Measurements from ENCODE around the gene ZNF71.
"Not testable (repeated sequence)": the region's sequence is repeated elsewhere in the genome, so short reads cannot be mapped to it uniquely, and the experiment has no call there.

ZNF71 gene

GRCh38 chr19:56670401-56670960 is 75.4 kb downstream of the ZNF71 start:
- TF ChIP-seq CTCF (IDR thresholded peaks at IDR 0.05; ENCODE audit: insufficient read depth, low read length) (no peak), SPI1 (IDR thresholded peaks at IDR 0.05; ENCODE audit: borderline replicate concordance, low read depth) (no peak), POLR2AphosphoS5 (IDR thresholded peaks at IDR 0.05; ENCODE audit: low read depth) (no peak), REST (IDR thresholded peaks at IDR 0.05; ENCODE audit: insufficient replicate concordance, low read depth) (no peak), GABPA (IDR thresholded peaks at IDR 0.05; ENCODE audit: low read depth) (no peak)
- no peak overlapping the region for H3K4me3 ChIP-seq (replicated peaks; ENCODE audit: insufficient read depth, low read length)
- no peaks in the 10 kb centered on the region for H3K27me3 ChIP-seq (ENCODE audit: insufficient read depth, poor library complexity, severe bottlenecking)
- DNase-seq (ENCODE audit: low read depth in 1 of 2, low spot score in 1 of 2): no peak
- H3K27ac ChIP-seq (replicated peaks): no peak overlapping the region

DNA sequence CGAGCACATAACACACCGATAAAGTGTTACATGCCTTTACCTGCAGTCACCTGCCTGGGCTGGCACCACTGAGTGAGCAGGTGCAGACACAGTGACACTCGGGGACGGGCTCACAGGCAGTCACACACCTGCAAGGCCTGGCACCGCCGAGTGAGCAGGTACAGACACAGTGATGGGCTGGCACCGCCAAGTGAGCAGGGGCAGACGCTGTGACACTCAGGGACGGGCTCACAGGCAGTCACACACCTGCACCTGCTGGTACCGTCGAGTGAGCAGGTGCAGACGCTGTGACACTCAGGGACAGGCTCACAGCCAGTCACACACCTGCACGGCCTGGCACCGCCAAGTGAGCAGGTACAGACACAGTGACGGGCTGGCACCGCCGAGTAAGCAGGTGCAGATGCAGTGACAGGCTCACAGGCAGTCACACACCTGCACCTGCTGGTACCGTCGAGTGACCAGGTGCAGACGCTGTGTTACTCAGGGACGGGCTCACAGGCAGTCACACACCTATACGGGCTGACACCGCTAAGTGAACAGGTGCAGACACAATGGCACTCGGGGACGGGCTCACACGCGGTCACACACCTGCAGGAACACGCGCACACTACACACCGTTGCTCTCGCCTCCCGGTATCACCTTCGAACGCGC is 76.0 kb downstream of the ZNF71 start:
- H3K4me3 ChIP-seq (replicated peaks; ENCODE audit: insufficient read depth, low read length): peak overlapping the region; percentile 1; the same call in 1 of the 2 replicates
- H3K27ac ChIP-seq (replicated peaks): peak overlapping the region; percentile 66
- TF ChIP-seq POLR2AphosphoS5 (IDR thresholded peaks at IDR 0.05; ENCODE audit: low read depth) (no peak), SPI1 (IDR thresholded peaks at IDR 0.05; ENCODE audit: borderline replicate concordance, low read depth) (no peak), CTCF (IDR thresholded peaks at IDR 0.05; ENCODE audit: insufficient read depth, low read length) (no peak), REST (IDR thresholded peaks at IDR 0.05; ENCODE audit: insufficient replicate concordance, low read depth) (no peak), GABPA (IDR thresholded peaks at IDR 0.05; ENCODE audit: low read depth) (no peak)
- DNase-seq (ENCODE audit: low read depth in 1 of 2, low spot score in 1 of 2): no peak
- H3K27me3 ChIP-seq (ENCODE audit: insufficient read depth, poor library complexity, severe bottlenecking): no peaks in the 10 kb centered on the region

- TF ChIP-seq REST (IDR thresholded peaks at IDR 0.05; ENCODE audit: insufficient replicate concordance, low read depth): no peak
- no peak for TF ChIP-seq SPI1 (IDR thresholded peaks at IDR 0.05; ENCODE audit: borderline replicate concordance, low read depth)
- TF ChIP-seq GABPA (IDR thresholded peaks at IDR 0.05; ENCODE audit: low read depth): no peak
- TF ChIP-seq CTCF (IDR thresholded peaks at IDR 0.05; ENCODE audit: insufficient read depth, low read length): no peak
- peak; percentile 37; the same call in 1 of the 2 replicates for TF ChIP-seq POLR2AphosphoS5 (IDR thresholded peaks at IDR 0.05; ENCODE audit: low read depth)
- H3K4me3 ChIP-seq (replicated peaks; ENCODE audit: insufficient read depth, low read length): peak within 1 kb of the TSS; percentile 1; the same call in 1 of the 2 replicates
Measured at GRCh38 chr19:56671613-56671994, 76.5 kb downstream of the ZNF71 start, which contains the start of gene ZNF835. ZNF835 (minus strand) TSS chr19:56671757; CDS start chr19:56665198, 6,559 bp downstream.

DNA sequence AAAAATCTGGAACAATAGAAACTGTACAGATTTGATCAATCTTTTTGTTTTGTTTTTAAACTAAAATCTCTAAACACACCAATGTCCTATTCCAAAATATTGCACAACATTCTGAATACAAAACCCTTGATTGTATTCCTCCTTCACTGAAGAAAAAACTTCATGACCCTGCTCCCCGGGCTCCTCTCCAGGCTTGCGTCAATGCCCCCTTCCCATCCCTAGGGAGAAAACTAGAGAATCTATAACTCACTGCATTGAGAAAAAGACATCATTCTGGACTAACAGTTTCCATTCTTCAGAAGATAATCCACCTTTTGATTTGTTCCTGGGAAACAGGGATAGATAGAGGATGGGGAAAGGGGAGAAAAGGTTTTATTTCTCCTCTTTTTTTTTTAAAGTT is 77.5 kb downstream of the ZNF71 start:
- not testable (repeated sequence) for DNase-seq (ENCODE audit: low read depth in 1 of 2, low spot score in 1 of 2)

More at GRCh38 chr19:56671613-56671994, 76.5 kb downstream of the ZNF71 start, which contains the start of gene ZNF835:
- Histone ChIP-seq H3K27me3 (ENCODE audit: insufficient read depth, poor library complexity, severe bottlenecking) (no peaks in the 10 kb centered on the region), H3K27ac (replicated peaks) (peak within 1 kb of the TSS; percentile 66)
- peak; percentile 24 to 90 for DNase-seq (ENCODE audit: low read depth in 1 of 2, low spot score in 1 of 2)

More for the DNA sequence above, 77.5 kb downstream of the ZNF71 start:
- H3K27ac ChIP-seq (replicated peaks); H3K27me3 ChIP-seq (ENCODE audit: insufficient read depth, poor library complexity, severe bottlenecking); H3K4me3 ChIP-seq (replicated peaks; ENCODE audit: insufficient read depth, low read length): not testable (repeated sequence)
